Measurements from ENCODE around the gene NNT.
"Not testable (repeated sequence)": the region's sequence is repeated elsewhere in the genome, so short reads cannot be mapped to it uniquely, and the experiment has no call there.

GRCh38 chr5:43665749-43666148, 62.8 kb downstream of the NNT start:
- TF ChIP-seq ZNF431 (CRISPR knock-in tag; IDR thresholded peaks at IDR 0.05; ENCODE audit: borderline replicate concordance, low read depth); TCF7L2 (IDR thresholded peaks at IDR 0.05; ENCODE audit: low read depth, low read length); RAD21 (CRISPR knock-in tag; IDR thresholded peaks at IDR 0.05); POLR2AphosphoS5 (IDR thresholded peaks at IDR 0.05; ENCODE audit: low read depth, low read length); CBX2 (IDR thresholded peaks at IDR 0.05; ENCODE audit: low read depth, low read length); CBX2 (CRISPR knock-in tag; IDR thresholded peaks at IDR 0.05; ENCODE audit: low read depth); YY1 (IDR thresholded peaks at IDR 0.05; ENCODE audit: insufficient read depth, insufficient replicate concordance, low read depth, low read length); ZNF549 (CRISPR knock-in tag; IDR thresholded peaks at IDR 0.05); ZMAT5 (CRISPR knock-in tag; IDR thresholded peaks at IDR 0.05; ENCODE audit: borderline replicate concordance, low read depth); ZNF678 (CRISPR knock-in tag; IDR thresholded peaks at IDR 0.05); FOSL1 (CRISPR knock-in tag; IDR thresholded peaks at IDR 0.05; ENCODE audit: borderline replicate concordance); NPAS2 (CRISPR knock-in tag; IDR thresholded peaks at IDR 0.05; ENCODE audit: borderline replicate concordance); RELA (CRISPR knock-in tag; IDR thresholded peaks at IDR 0.05); PBX2 (CRISPR knock-in tag; IDR thresholded peaks at IDR 0.05): not testable (repeated sequence)
- TF ChIP-seq, protein P1, sequence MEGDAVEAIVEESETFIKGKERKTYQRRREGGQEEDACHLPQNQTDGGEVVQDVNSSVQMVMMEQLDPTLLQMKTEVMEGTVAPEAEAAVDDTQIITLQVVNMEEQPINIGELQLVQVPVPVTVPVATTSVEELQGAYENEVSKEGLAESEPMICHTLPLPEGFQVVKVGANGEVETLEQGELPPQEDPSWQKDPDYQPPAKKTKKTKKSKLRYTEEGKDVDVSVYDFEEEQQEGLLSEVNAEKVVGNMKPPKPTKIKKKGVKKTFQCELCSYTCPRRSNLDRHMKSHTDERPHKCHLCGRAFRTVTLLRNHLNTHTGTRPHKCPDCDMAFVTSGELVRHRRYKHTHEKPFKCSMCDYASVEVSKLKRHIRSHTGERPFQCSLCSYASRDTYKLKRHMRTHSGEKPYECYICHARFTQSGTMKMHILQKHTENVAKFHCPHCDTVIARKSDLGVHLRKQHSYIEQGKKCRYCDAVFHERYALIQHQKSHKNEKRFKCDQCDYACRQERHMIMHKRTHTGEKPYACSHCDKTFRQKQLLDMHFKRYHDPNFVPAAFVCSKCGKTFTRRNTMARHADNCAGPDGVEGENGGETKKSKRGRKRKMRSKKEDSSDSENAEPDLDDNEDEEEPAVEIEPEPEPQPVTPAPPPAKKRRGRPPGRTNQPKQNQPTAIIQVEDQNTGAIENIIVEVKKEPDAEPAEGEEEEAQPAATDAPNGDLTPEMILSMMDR (CRISPR knock-in tag; IDR thresholded peaks at IDR 0.05), result not testable (repeated sequence)

Measured in HepG2 (cell line).